Mucosa of descending colon (tissue), 3 donors: Measurements from ENCODE around the gene LPIN3. TPM values are rescaled to one million over a fixed set of nuclear protein-coding genes. Genes with fewer than 3 reads are reported as not detected.

Source experiments
- ATAC-seq: fragments of 200-7000 bp; cut with Tn5 transposase; one replicate; pipeline ENCODE4 v1.9.1; 2020; ENCODE audit warnings: mild to moderate bottlenecking, moderate library complexity
- DNase-seq, 3 donors: peaks; one replicate each; pipeline ENCODE4 v3.0.0-alpha.2; 2020
- H3K36me3 ChIP-seq: fragments of 200-600 bp; one replicate; pipeline ENCODE4 v1.8.0; 2021; ENCODE audit warnings: low read depth, mild to moderate bottlenecking
- H3K4me1 ChIP-seq: fragments of 200-600 bp; one replicate; pipeline ENCODE4 v1.8.0; 2021; ENCODE audit warnings: low read depth, mild to moderate bottlenecking
- H3K4me3 ChIP-seq: fragments of 200-600 bp; one replicate; pipeline ENCODE4 v1.8.0; 2021; ENCODE audit warnings: mild to moderate bottlenecking
- H3K9me3 ChIP-seq: fragments of 200-600 bp; one replicate; pipeline ENCODE4 v1.8.0; 2021; ENCODE audit warnings: mild to moderate bottlenecking
- intact Hi-C, 2 donors: fragments of 100-400 bp; cut with DNase I in 1 of 2; cut with micrococcal nuclease in 1 of 2; formaldehyde crosslinking; loops; one replicate each; pipeline versions ENCODE4 v1.11.0 to v1.11.1; 2022; cut with DNase I, micrococcal nuclease
- total RNA-seq, 3 donors: library from RNA; stranded (reverse); fragmentation: NEBNext Ultra II Directional in 2 of 3; extraction: Animal tissue kit (Norgen Biotek cat#: 25700) in 2 of 3; gene quantifications; one replicate each; pipeline versions ENCODE4 v1.2.1 to v1.2.4, GENCODE V29; 2021 to 2023
- TF ChIP-seq, protein P1 (sequence below): fragments of 200-600 bp; IDR thresholded peaks from one replicate; pipeline ENCODE4 v1.8.0; 2022; ENCODE audit warnings: antibody characterized with exemption, mild to moderate bottlenecking
- donor health status: DM: no; HTN: no; CAD: no; lungs with moderate emphysema.
- donor health status: DM: no; HTN: no; CAD: no.
- donor health status: DM: no; HTN: yes; CAD: no.

Gene LPIN3
- total RNA-seq, 3 donors from 2014 or later = 48.0 to 73.3 (median 52.7) TPM

DNA sequence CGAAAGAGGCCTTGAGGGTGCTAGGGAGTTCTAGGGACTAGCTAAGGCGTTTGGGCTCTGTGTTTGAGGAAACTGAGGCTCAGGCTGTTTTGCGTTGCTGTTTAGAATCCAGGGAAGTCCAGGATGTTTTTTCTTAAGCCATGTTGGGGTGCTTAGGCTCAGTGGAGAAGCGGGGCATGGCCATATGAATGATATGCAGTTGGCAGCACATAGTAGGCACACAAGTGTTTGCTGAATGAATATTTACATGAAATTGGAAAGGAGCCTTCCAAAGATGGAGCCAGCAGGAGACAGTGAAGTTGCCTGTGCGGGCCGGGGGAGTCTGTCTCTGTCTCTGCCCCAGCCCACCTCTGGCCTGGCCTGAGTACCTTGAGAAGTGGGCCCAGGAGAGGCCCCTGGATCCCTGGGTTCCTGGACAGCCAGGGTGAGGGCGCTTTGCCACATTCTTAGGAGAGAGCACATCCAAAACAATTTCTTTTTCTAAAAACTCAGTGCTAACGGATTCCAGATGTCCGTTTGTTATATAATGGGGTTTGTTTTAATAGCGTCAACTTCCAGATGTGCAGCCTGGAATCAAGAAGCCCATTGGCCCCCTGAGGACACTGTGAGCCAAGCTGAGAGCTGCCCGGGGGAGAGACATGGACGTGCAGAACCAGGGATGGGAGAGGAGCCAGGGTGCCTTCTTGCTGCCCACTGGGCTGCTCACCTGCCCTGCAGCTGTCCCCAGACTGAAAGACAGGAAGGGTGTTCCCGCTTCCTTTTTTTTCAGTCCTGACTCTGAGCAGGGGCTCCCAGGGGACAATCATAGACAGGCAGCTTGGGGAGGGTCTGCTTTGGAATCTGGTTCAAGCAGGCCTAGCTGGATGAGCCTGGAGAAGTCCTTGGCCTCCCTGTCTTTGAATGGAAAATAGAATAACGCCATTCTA, 46.1 kb downstream of the LPIN3 start:
- intact Hi-C loops = no loop called here
- ATAC-seq (no peak), DNase-seq (no peak)
- Histone ChIP-seq H3K4me3 (no peak overlapping the region), H3K4me1 (no peaks in the 10 kb centered on the region), H3K9me3 (no peaks in the 10 kb centered on the region), H3K36me3 (no peaks in the 10 kb centered on the region)
- TF ChIP-seq, protein P1, sequence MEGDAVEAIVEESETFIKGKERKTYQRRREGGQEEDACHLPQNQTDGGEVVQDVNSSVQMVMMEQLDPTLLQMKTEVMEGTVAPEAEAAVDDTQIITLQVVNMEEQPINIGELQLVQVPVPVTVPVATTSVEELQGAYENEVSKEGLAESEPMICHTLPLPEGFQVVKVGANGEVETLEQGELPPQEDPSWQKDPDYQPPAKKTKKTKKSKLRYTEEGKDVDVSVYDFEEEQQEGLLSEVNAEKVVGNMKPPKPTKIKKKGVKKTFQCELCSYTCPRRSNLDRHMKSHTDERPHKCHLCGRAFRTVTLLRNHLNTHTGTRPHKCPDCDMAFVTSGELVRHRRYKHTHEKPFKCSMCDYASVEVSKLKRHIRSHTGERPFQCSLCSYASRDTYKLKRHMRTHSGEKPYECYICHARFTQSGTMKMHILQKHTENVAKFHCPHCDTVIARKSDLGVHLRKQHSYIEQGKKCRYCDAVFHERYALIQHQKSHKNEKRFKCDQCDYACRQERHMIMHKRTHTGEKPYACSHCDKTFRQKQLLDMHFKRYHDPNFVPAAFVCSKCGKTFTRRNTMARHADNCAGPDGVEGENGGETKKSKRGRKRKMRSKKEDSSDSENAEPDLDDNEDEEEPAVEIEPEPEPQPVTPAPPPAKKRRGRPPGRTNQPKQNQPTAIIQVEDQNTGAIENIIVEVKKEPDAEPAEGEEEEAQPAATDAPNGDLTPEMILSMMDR = no peak

DNA sequence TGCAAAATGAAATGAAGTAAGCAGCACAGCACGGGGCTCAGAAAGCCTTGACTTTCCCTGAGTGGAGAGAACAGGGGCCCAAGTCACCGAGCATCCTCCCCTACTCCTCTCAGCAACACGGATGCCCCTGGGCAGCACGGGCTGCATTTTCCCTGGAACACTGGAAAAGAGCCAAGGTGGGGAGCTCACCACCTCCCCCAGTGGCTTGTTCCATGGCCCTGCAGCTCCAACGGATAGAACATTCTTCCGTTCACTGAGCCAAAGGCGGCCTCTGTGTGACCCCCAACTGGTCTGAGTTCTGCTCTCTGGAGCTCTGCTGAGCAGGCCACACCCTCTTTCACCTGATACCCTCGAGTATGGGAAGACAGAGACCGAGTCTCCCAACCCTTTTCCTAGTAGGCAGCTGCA, 46.8 kb downstream of the LPIN3 start:
- intact Hi-C loops = no loop called here
- TF ChIP-seq, protein P1 = no peak

DNA sequence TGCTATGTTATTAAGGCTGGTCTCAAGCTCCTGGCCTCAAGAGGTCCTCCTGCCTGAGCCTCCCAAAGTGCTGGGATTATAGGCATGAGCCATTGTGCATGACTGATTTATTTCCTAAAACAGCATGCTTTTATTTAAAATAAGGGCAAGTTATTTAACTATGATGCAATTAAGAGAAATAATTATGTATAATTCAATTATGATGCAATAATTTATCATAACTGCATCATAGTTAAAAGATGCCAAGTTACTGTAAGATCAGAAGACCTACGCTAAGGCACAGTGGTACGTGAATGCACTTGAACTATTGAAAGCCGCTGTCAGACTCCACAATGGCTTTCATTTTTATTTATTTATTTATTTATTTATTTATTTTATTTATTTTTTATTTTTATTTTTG, 50.3 kb downstream of the LPIN3 start:
- TF ChIP-seq, protein P1 = no peak
- no peaks in the 10 kb centered on the region for H3K9me3 ChIP-seq
- H3K36me3 ChIP-seq = no peaks in the 10 kb centered on the region
- intact Hi-C loops = no loop called here
- no peak overlapping the region for H3K4me3 ChIP-seq
- ATAC-seq (no peak), DNase-seq (no peak)
- H3K4me1 ChIP-seq = no peaks in the 10 kb centered on the region

More for the DNA sequence above, 46.8 kb downstream of the LPIN3 start:
- Histone ChIP-seq H3K4me3 (no peak overlapping the region), H3K4me1 (no peaks in the 10 kb centered on the region), H3K9me3 (no peaks in the 10 kb centered on the region), H3K36me3 (no peaks in the 10 kb centered on the region)
- no peak for ATAC-seq
- no peak for DNase-seq

DNA sequence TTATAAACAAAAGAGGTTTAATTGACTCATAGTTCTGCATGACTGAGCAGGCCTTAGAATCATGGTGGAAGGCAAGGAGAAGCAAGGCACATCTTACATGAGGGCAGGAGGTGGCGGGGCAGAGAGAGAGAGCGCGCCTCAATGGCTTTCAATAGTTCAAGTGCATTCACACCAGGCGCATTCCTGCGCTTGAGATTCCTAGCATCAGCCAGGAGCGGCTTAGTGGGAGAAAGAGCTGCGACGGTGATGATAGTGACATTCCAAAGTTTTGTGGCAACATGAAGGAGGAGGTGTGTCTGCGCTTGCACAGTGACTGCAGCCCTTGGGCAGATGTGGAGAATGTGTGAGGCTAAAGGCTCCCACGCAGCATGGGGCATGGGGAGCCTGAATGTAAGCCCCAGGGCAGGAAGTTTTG, 51.0 kb downstream of the LPIN3 start:
- DNase-seq = no peak
- Histone ChIP-seq H3K9me3 (no peaks in the 10 kb centered on the region), H3K36me3 (no peaks in the 10 kb centered on the region), H3K4me3 (no peak overlapping the region), H3K4me1 (no peaks in the 10 kb centered on the region)
- TF ChIP-seq, protein P1 = no peak
- intact Hi-C loops = no loop called here
- ATAC-seq = no peak

DNA sequence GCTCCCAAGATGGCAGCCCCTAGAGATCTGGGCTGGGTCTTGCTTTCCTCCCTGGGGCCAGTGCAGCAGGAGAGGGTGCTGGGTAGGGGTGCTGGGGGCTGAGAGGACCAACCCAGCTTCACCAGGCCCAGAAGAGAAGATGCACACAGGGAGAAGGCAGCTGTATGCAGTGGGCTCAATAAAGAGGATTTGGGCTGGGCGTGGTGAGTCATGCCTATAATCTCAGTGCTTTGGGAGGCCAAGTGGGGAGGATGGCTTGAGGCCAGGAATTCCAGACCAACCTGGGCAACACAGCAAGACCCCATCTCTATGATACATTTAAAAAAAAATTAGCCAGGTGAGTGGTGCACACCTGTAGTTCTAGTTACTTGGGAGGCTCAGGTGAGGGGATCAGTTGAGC, 51.7 kb downstream of the LPIN3 start:
- Histone ChIP-seq H3K4me3 (no peak overlapping the region), H3K36me3 (no peaks in the 10 kb centered on the region), H3K9me3 (no peaks in the 10 kb centered on the region), H3K4me1 (no peaks in the 10 kb centered on the region)
- intact Hi-C loops = no loop called here
- no peak for ATAC-seq
- no peak for DNase-seq
- TF ChIP-seq, protein P1 = no peak
